ENCODE measurements around the gene SYF2.

SYF2 gene

GRCh38 chr1:25186161-25187007 is 45.9 kb downstream of the SYF2 start:
- no peaks in the 10 kb centered on the region for H3K27me3 ChIP-seq (ENCODE audit: insufficient read depth, poor library complexity, severe bottlenecking)
- TF ChIP-seq, protein P1, sequence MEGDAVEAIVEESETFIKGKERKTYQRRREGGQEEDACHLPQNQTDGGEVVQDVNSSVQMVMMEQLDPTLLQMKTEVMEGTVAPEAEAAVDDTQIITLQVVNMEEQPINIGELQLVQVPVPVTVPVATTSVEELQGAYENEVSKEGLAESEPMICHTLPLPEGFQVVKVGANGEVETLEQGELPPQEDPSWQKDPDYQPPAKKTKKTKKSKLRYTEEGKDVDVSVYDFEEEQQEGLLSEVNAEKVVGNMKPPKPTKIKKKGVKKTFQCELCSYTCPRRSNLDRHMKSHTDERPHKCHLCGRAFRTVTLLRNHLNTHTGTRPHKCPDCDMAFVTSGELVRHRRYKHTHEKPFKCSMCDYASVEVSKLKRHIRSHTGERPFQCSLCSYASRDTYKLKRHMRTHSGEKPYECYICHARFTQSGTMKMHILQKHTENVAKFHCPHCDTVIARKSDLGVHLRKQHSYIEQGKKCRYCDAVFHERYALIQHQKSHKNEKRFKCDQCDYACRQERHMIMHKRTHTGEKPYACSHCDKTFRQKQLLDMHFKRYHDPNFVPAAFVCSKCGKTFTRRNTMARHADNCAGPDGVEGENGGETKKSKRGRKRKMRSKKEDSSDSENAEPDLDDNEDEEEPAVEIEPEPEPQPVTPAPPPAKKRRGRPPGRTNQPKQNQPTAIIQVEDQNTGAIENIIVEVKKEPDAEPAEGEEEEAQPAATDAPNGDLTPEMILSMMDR (IDR thresholded peaks at IDR 0.05; ENCODE audit: poor library complexity, severe bottlenecking) = no peak
- no peak overlapping the region for H3K27ac ChIP-seq (ENCODE audit: poor library complexity, severe bottlenecking)
- ATAC-seq (ENCODE audit: low read depth) (no peak), DNase-seq (ENCODE audit: low spot score) (no peak)
- H3K4me1 ChIP-seq (ENCODE audit: insufficient read depth, poor library complexity, severe bottlenecking) = no peaks in the 10 kb centered on the region
- no peak overlapping the region for H3K4me3 ChIP-seq (ENCODE audit: severe bottlenecking)
- H3K9me3 ChIP-seq (ENCODE audit: severe bottlenecking) = no peaks in the 10 kb centered on the region
- no peaks in the 10 kb centered on the region for H3K36me3 ChIP-seq (ENCODE audit: low read depth)

DNA sequence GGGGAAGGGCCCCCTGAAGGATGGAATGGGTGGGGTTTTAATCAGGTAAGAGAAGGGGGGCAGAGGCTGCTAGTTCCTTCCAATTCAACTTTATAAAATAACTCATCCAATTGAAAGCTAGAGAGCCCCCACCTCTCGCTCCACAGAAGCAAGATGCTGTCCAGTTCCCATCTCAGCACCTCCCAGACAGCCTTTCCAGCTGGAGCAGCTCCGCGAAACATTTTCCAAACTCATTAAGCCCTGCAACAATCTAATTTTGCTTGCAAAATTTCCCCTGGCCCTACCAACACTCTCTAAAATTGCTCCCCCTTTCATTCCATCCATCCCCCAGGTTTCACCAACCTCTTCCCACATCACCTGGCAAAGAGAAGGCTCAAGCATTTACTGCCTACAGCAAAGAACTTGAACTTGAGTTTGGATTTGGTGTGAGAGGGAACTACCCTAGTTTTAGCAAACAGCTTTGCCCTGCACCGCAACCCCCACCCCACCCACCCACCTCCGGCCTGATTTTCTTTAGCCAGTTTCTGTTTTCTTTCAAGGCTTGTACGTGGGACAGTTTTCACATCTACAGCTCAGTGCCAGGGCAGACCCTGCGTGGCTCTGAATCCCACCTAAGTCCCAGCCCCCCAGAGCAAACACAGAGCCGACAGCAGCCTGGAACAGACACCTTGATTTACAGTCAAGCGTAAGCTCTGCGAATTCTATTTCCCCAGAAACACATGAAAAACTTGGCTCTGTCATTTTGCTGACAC is 46.7 kb downstream of the SYF2 start:
- Histone ChIP-seq H3K27me3 (ENCODE audit: insufficient read depth, poor library complexity, severe bottlenecking) (no peaks in the 10 kb centered on the region), H3K9me3 (ENCODE audit: severe bottlenecking) (no peaks in the 10 kb centered on the region), H3K27ac (ENCODE audit: poor library complexity, severe bottlenecking) (no peak overlapping the region), H3K4me3 (ENCODE audit: severe bottlenecking) (no peak overlapping the region), H3K36me3 (ENCODE audit: low read depth) (no peaks in the 10 kb centered on the region), H3K4me1 (ENCODE audit: insufficient read depth, poor library complexity, severe bottlenecking) (no peaks in the 10 kb centered on the region)
- ATAC-seq (ENCODE audit: low read depth) (no peak), DNase-seq (ENCODE audit: low spot score) (no peak)
- TF ChIP-seq, protein P1 (IDR thresholded peaks at IDR 0.05; ENCODE audit: poor library complexity, severe bottlenecking) = no peak

DNA sequence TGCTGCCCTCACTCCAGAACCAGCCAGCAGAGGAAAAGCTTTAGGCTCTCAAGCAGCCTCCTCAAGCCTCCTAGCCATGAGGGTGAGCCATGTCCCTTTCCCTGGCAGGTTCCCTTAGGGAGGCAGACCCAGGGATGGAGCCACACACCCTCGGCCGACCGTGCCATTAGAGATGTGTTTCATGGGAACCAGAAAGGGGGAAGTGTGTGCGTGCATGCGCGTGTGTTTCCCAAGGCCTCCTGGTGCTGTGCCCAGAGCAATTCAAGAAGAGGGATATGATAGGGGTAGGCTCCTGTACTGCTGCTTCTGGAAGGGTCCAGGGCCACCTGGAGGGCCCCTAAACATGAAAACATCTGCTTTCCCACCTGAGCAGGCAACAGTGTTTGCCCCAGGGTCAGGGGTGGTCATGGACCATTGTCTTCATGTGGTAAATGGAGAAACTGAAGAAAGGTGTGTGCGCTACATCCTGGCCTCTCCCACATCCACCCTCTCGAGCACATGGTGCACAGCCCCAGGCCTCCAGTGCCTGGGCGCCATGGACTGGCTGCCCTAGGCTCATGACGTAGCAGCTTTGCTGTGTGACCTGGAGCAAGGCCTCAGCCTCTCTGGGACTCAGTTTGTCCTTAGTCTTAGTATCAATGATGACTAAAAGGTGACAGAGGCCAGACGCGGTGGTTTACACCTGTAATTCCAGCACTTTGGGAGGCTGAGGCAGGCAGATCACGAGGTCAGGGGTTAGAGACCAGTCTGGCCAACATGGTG is 48.1 kb downstream of the SYF2 start:
- H3K4me3 ChIP-seq (ENCODE audit: severe bottlenecking) = no peak overlapping the region
- no peak overlapping the region for H3K27ac ChIP-seq (ENCODE audit: poor library complexity, severe bottlenecking)
- ATAC-seq (ENCODE audit: low read depth) = no peak
- H3K9me3 ChIP-seq (ENCODE audit: severe bottlenecking) = no peaks in the 10 kb centered on the region
- H3K4me1 ChIP-seq (ENCODE audit: insufficient read depth, poor library complexity, severe bottlenecking) = no peaks in the 10 kb centered on the region
- no peaks in the 10 kb centered on the region for H3K36me3 ChIP-seq (ENCODE audit: low read depth)
- TF ChIP-seq, protein P1 (IDR thresholded peaks at IDR 0.05; ENCODE audit: poor library complexity, severe bottlenecking) = no peak
- DNase-seq (ENCODE audit: low spot score) = no peak
- no peaks in the 10 kb centered on the region for H3K27me3 ChIP-seq (ENCODE audit: insufficient read depth, poor library complexity, severe bottlenecking)

GRCh38 chr1:25183126-25183980 is 48.9 kb downstream of the SYF2 start:
- DNase-seq (ENCODE audit: low spot score) (no peak), ATAC-seq (ENCODE audit: low read depth) (no peak)
- no peaks in the 10 kb centered on the region for H3K36me3 ChIP-seq (ENCODE audit: low read depth)
- no peak overlapping the region for H3K4me3 ChIP-seq (ENCODE audit: severe bottlenecking)
- H3K9me3 ChIP-seq (ENCODE audit: severe bottlenecking) = no peaks in the 10 kb centered on the region
- no peak overlapping the region for H3K27ac ChIP-seq (ENCODE audit: poor library complexity, severe bottlenecking)
- H3K4me1 ChIP-seq (ENCODE audit: insufficient read depth, poor library complexity, severe bottlenecking) = no peaks in the 10 kb centered on the region
- TF ChIP-seq, protein P1 (IDR thresholded peaks at IDR 0.05; ENCODE audit: poor library complexity, severe bottlenecking) = no peak
- H3K27me3 ChIP-seq (ENCODE audit: insufficient read depth, poor library complexity, severe bottlenecking) = no peaks in the 10 kb centered on the region
